KMS-11 (cell line): Measurements from ENCODE around the gene GK.

Source experiments
- H2AFZ ChIP-seq: fragments of 200-600 bp; sonication (generic); 2 replicates; pipeline ENCODE4 v1.6.1; 2016; ENCODE audit warnings: antibody characterized with exemption, mixed run types, low read depth
- H3K27ac ChIP-seq: fragments of 200-600 bp; sonication (generic); 2 replicates; pipeline ENCODE4 v1.6.1; 2016; ENCODE audit warnings: mild to moderate bottlenecking, mixed run types
- H3K27me3 ChIP-seq: fragments of 200-600 bp; sonication (generic); 2 replicates; pipeline ENCODE4 v1.6.1; 2017; ENCODE audit warnings: mild to moderate bottlenecking, low read depth, mixed run types, moderate library complexity; ENCODE audit not compliant: insufficient read depth
- H3K36me3 ChIP-seq: fragments of 200-600 bp; sonication (generic); 2 replicates; pipeline ENCODE4 v1.6.1; 2017; ENCODE audit warnings: mild to moderate bottlenecking, mixed run types; ENCODE audit not compliant: insufficient read depth
- H3K4me1 ChIP-seq: fragments of 200-600 bp; sonication (generic); 2 replicates; pipeline ENCODE4 v1.6.1; 2016; ENCODE audit warnings: mild to moderate bottlenecking, low read depth, mixed run types; ENCODE audit not compliant: poor library complexity, severe bottlenecking
- H3K4me2 ChIP-seq: fragments of 200-600 bp; sonication (generic); 2 replicates; pipeline ENCODE4 v1.7.0; 2016; ENCODE audit warnings: mild to moderate bottlenecking, mixed run types
- H3K4me3 ChIP-seq: fragments of 200-600 bp; sonication (generic); IDR thresholded peaks from 2 replicates; pipeline ENCODE4 v1.6.1; 2017; ENCODE audit warnings: low read depth, low read length, mixed read lengths; ENCODE audit not compliant: insufficient read depth
- H3K79me2 ChIP-seq: fragments of 200-600 bp; sonication (generic); 2 replicates; pipeline ENCODE4 v1.6.1; 2016; ENCODE audit warnings: low read depth, mixed run types; ENCODE audit not compliant: insufficient read depth
- H3K9ac ChIP-seq: fragments of 200-600 bp; sonication (generic); 2 replicates; pipeline ENCODE4 v1.6.1; 2016; ENCODE audit warnings: mild to moderate bottlenecking, mixed run types
- H4K20me1 ChIP-seq: fragments of 200-600 bp; sonication (generic); 2 replicates; pipeline ENCODE4 v1.6.1; 2016; ENCODE audit warnings: mild to moderate bottlenecking, mixed run types; ENCODE audit not compliant: insufficient read depth
- CTCF ChIP-seq: fragments of 200-600 bp; sonication (generic); conservative IDR thresholded peaks from 2 replicates; pipeline ENCODE4 v1.6.1; 2017; ENCODE audit warnings: low read depth, mild to moderate bottlenecking, antibody characterized with exemption, low read length, moderate library complexity, mixed read lengths

The GK gene

GRCh38 chrX:30714138-30714537, 60.9 kb downstream of the GK start:
- Histone ChIP-seq H3K36me3 (no peaks in the 10 kb centered on the region), H2AFZ (no peak overlapping the region), H3K27ac (peak overlapping the region; percentile 87), H3K4me1 (peaks cover 70% of the 10 kb centered on the region), H3K79me2 (no peaks in the 10 kb centered on the region), H4K20me1 (no peaks in the 10 kb centered on the region), H3K9ac (peak overlapping the region; percentile 14; the same call in 1 of the 2 replicates), H3K4me2 (peak overlapping the region; percentile 82), H3K4me3 (no peak overlapping the region), H3K27me3 (no peaks in the 10 kb centered on the region)
- TF ChIP-seq CTCF = no peak

GRCh38 chrX:30715976-30716375, 62.8 kb downstream of the GK start:
- Histone ChIP-seq H3K4me1 (peaks cover 70% of the 10 kb centered on the region), H3K4me3 (no peak overlapping the region), H3K27me3 (no peaks in the 10 kb centered on the region), H3K79me2 (no peaks in the 10 kb centered on the region), H3K9ac (peak overlapping the region; percentile 7), H2AFZ (no peak overlapping the region), H3K27ac (peak overlapping the region; percentile 87), H4K20me1 (no peaks in the 10 kb centered on the region), H3K4me2 (peak overlapping the region; percentile 23), H3K36me3 (no peaks in the 10 kb centered on the region)
- no peak for TF ChIP-seq CTCF

- H2AFZ ChIP-seq = no peak overlapping the region
- no peaks in the 10 kb centered on the region for H3K79me2 ChIP-seq
- H3K27me3 ChIP-seq = no peaks in the 10 kb centered on the region
- H3K4me3 ChIP-seq = no peak overlapping the region
- no peaks in the 10 kb centered on the region for H4K20me1 ChIP-seq
- no peak overlapping the region for H3K9ac ChIP-seq
- H3K4me2 ChIP-seq = no peak overlapping the region
- H3K27ac ChIP-seq = no peak overlapping the region
- H3K4me1 ChIP-seq = no peaks in the 10 kb centered on the region
- no peaks in the 10 kb centered on the region for H3K36me3 ChIP-seq
- TF ChIP-seq CTCF = no peak
Observed at GRCh38 chrX:30733852-30734660, 80.8 kb downstream of the GK start.

- Histone ChIP-seq H3K9ac (no peak overlapping the region), H3K27ac (no peak overlapping the region), H3K27me3 (no peaks in the 10 kb centered on the region), H3K4me1 (no peaks in the 10 kb centered on the region), H3K4me2 (no peak overlapping the region), H3K79me2 (no peaks in the 10 kb centered on the region), H2AFZ (no peak overlapping the region), H4K20me1 (no peaks in the 10 kb centered on the region), H3K4me3 (no peak overlapping the region), H3K36me3 (no peaks in the 10 kb centered on the region)
- TF ChIP-seq CTCF = no peak
Observed at GRCh38 chrX:30734782-30735181, 81.6 kb downstream of the GK start.
